Adrenal gland (tissue), 5 donors: ENCODE results near the gene LCK.

ENCODE experiments used
- POLR2A ChIP-seq, 2 donors: fragments of 450-650 bp; IDR thresholded peaks; one replicate each; pipeline ENCODE4 v1.6.1; 2017; ENCODE audit warnings: antibody characterized with exemption in 2 of 2, mild to moderate bottlenecking in 2 of 2, moderate library complexity in 1 of 2
- TF ChIP-seq, protein P1 (sequence below), 6 experiments: fragments of 450-650 bp in 4 of 6; fragments of 200-600 bp in 2 of 6; sonication (generic) in 1 of 6; IDR thresholded peaks; 1 replicate in 5 of 6; 2 replicates in 1 of 6; pipeline versions ENCODE4 v1.5.1 to v1.8.0; 2016 to 2021; ENCODE audit warnings: antibody characterized with exemption in 6 of 6, mild to moderate bottlenecking in 2 of 6, moderate library complexity in 1 of 6
- donor health status: DM: no; HTN: no; CAD: no.

- no peak for TF ChIP-seq POLR2A (IDR thresholded peaks at IDR 0.05)
- TF ChIP-seq, protein P1, sequence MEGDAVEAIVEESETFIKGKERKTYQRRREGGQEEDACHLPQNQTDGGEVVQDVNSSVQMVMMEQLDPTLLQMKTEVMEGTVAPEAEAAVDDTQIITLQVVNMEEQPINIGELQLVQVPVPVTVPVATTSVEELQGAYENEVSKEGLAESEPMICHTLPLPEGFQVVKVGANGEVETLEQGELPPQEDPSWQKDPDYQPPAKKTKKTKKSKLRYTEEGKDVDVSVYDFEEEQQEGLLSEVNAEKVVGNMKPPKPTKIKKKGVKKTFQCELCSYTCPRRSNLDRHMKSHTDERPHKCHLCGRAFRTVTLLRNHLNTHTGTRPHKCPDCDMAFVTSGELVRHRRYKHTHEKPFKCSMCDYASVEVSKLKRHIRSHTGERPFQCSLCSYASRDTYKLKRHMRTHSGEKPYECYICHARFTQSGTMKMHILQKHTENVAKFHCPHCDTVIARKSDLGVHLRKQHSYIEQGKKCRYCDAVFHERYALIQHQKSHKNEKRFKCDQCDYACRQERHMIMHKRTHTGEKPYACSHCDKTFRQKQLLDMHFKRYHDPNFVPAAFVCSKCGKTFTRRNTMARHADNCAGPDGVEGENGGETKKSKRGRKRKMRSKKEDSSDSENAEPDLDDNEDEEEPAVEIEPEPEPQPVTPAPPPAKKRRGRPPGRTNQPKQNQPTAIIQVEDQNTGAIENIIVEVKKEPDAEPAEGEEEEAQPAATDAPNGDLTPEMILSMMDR (IDR thresholded peaks at IDR 0.05): no peak
Measured at GRCh38 chr1:32216566-32216965, 34.5 kb upstream of the LCK start.
